ENCODE data around the gene LRRN2. TPM values are rescaled to one million over a fixed set of nuclear protein-coding genes. Genes with fewer than 3 reads are reported as not detected.
A peak's percentile ranks its signal among the peaks of the same experiment; 100 is the strongest.

The LRRN2 gene
- polyA plus RNA-seq, 1 of the 3 experiments (the other 2 are of a cell fraction), result not detected

GRCh38 chr1:204591473-204592090, 94.0 kb downstream of the LRRN2 start:
- CTCF ChIA-PET, result interaction anchor here (1.1 to 1.7 kb wide), 2 partner anchors 200 to 216 kb away, joined by 3 to 5 read pairs; no protein-coding TSS in a partner anchor
- POLR2A ChIA-PET, result no interaction called here
- Histone ChIP-seq H3K9ac (no peak overlapping the region), H3K4me2 (peak overlapping the region; percentile 25; the same call in 1 of the 2 replicates), H3K4me1 (ENCODE audit: control insufficient read depth in 1 of 2, insufficient read depth in 2 of 2, low read depth in 1 of 2, low read length in 1 of 2) (peaks cover 0 to 14% of the 10 kb centered on the region in 2 experiments; a peak in 1 of 4 replicates), H2AFZ (ENCODE audit: low read depth) (no peak overlapping the region), H3K36me3 (replicated peaks in 1 of 2; ENCODE audit: control insufficient read depth in 1 of 2, insufficient read depth in 2 of 2, low read length in 1 of 2) (no peaks in the 10 kb centered on the region), H3K4me3 (ENCODE audit: low read depth in 2 of 2, low read length in 1 of 2) (no peak overlapping the region), H3K9me2 (no peaks in the 10 kb centered on the region), H3K79me2 (ENCODE audit: insufficient read depth) (no peaks in the 10 kb centered on the region), H3F3A (replicated peaks; ENCODE audit: insufficient read depth) (peaks cover 8% of the 10 kb centered on the region), H3K9me3 (no peaks in the 10 kb centered on the region), H3K27me3 (ENCODE audit: insufficient read depth) (no peaks in the 10 kb centered on the region), H4K20me1 (ENCODE audit: insufficient read depth) (no peaks in the 10 kb centered on the region), H3K27ac (ENCODE audit: low read depth in 2 of 2, low read length in 1 of 2) (no peak overlapping the region)
- DNase-seq, result no peak
- 23% methylated on average over 3 of the region's 3 CpGs for WGBS (ENCODE audit: low lambda C conversion rate)
- TF ChIP-seq MXI1 (IDR thresholded peaks at IDR 0.05; ENCODE audit: low read depth, low read length), result no peak
- peak; percentile 96 for TF ChIP-seq FOSL2 (IDR thresholded peaks at IDR 0.05; ENCODE audit: borderline replicate concordance, low read depth)
- peak; percentile 77; the same call in 1 of the 2 replicates for TF ChIP-seq TEAD4 (IDR thresholded peaks at IDR 0.05; ENCODE audit: borderline replicate concordance, insufficient read depth)
- peak; percentile 73 for TF ChIP-seq PBX3 (IDR thresholded peaks at IDR 0.05)
- TF ChIP-seq EP300 (IDR thresholded peaks at IDR 0.05; ENCODE audit: borderline replicate concordance in 1 of 2, low read depth in 1 of 2, low read length in 1 of 2), result peak in 1 of 2 experiments; percentile 20; a peak in 1 of 4 replicates
- no peak for TF ChIP-seq SMC3 (IDR thresholded peaks at IDR 0.05; ENCODE audit: low read depth, low read length)
- TF ChIP-seq RXRA (IDR thresholded peaks at IDR 0.05; ENCODE audit: borderline replicate concordance, low read depth), result peak; percentile 33; the same call in 1 of the 2 replicates
- TF ChIP-seq TCF12 (IDR thresholded peaks at IDR 0.05), result peak; percentile 73
- peak; percentile 89 for TF ChIP-seq JUND (IDR thresholded peaks at IDR 0.05)
- TF ChIP-seq RCOR1 (IDR thresholded peaks at IDR 0.05; ENCODE audit: low read length), result no peak
- TF ChIP-seq, protein P1, sequence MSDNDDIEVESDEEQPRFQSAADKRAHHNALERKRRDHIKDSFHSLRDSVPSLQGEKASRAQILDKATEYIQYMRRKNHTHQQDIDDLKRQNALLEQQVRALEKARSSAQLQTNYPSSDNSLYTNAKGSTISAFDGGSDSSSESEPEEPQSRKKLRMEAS (IDR thresholded peaks at IDR 0.05; ENCODE audit: low read depth), result peak; percentile 46
- peak; percentile 54; the same call in 1 of the 2 replicates for TF ChIP-seq POLR2AphosphoS5 (IDR thresholded peaks at IDR 0.05; ENCODE audit: low read depth, low read length)

GRCh38 chr1:204589409-204590038, 96.0 kb downstream of the LRRN2 start:
- Histone ChIP-seq H3K4me2 (no peak overlapping the region), H3F3A (replicated peaks; ENCODE audit: insufficient read depth) (peaks cover 8% of the 10 kb centered on the region), H2AFZ (ENCODE audit: low read depth) (no peak overlapping the region), H3K4me3 (ENCODE audit: low read depth in 2 of 2, low read length in 1 of 2) (no peak overlapping the region), H3K27ac (ENCODE audit: low read depth in 2 of 2, low read length in 1 of 2) (no peak overlapping the region), H3K9ac (no peak overlapping the region), H3K79me2 (ENCODE audit: insufficient read depth) (no peaks in the 10 kb centered on the region), H3K9me3 (no peaks in the 10 kb centered on the region), H3K4me1 (ENCODE audit: control insufficient read depth in 1 of 2, insufficient read depth in 2 of 2, low read depth in 1 of 2, low read length in 1 of 2) (peaks cover 9 to 14% of the 10 kb centered on the region in 2 experiments; a peak in 2 of 4 replicates), H3K27me3 (ENCODE audit: insufficient read depth) (no peaks in the 10 kb centered on the region), H3K9me2 (no peaks in the 10 kb centered on the region), H4K20me1 (ENCODE audit: insufficient read depth) (no peaks in the 10 kb centered on the region), H3K36me3 (replicated peaks in 1 of 2; ENCODE audit: control insufficient read depth in 1 of 2, insufficient read depth in 2 of 2, low read length in 1 of 2) (no peaks in the 10 kb centered on the region)
- ChIA-PET CTCF (interaction anchor here (0.7 to 3.2 kb wide), 5 partner anchors 30 to 427 kb away, joined by 3 to 14 read pairs (median 3); no protein-coding TSS in a partner anchor), POLR2A (no interaction called here)
- DNase-seq, result no peak
- TF ChIP-seq ZBTB33 (IDR thresholded peaks at IDR 0.05; ENCODE audit: borderline replicate concordance, low read depth) (no peak), IRF3 (IDR thresholded peaks at IDR 0.05; ENCODE audit: low read depth, low read length) (no peak)
- TF ChIP-seq, protein P2, sequence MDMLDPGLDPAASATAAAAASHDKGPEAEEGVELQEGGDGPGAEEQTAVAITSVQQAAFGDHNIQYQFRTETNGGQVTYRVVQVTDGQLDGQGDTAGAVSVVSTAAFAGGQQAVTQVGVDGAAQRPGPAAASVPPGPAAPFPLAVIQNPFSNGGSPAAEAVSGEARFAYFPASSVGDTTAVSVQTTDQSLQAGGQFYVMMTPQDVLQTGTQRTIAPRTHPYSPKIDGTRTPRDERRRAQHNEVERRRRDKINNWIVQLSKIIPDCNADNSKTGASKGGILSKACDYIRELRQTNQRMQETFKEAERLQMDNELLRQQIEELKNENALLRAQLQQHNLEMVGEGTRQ (IDR thresholded peaks at IDR 0.05; ENCODE audit: borderline replicate concordance, low read depth, low read length), result no peak
- WGBS (ENCODE audit: low lambda C conversion rate), result 82% methylated on average over 8 of the region's 8 CpGs
